GM18505 (cell line): ENCODE results near the gene NXPH1.

Experiments
- ATAC-seq: cut with Tn5 transposase; IDR thresholded peaks from one replicate; pipeline ENCODE4 v1.9.1; 2021; ENCODE audit not compliant: unreplicated experiment
- POLR2A ChIP-seq: IDR thresholded peaks from 4 replicates; pipeline ENCODE4 v1.6.1; 2011; ENCODE audit warnings: borderline replicate concordance; ENCODE audit not compliant: insufficient read depth, insufficient read length; ENCODE audit errors: extremely low read depth

NXPH1 gene

DNA sequence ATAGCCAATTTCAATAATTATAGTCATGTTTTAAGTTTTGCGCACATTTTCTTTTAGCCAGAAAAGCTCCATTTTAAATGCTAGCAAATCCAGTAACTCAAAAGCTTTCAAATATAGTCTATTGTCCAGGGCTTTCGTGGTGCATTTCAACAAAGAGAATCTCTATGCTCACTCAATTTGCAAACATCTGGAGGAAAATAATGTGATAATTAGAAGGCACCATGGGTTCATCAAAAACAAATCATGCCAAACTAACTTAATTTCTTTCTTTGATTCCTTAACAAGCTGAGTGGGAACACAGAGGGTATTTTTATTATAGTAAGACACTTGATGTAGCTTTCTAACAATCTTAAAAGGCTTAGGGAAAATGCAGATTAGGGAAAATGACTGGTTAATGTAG, 179.8 kb downstream of the NXPH1 start:
- no peak for ATAC-seq
- no peak for TF ChIP-seq POLR2A

DNA sequence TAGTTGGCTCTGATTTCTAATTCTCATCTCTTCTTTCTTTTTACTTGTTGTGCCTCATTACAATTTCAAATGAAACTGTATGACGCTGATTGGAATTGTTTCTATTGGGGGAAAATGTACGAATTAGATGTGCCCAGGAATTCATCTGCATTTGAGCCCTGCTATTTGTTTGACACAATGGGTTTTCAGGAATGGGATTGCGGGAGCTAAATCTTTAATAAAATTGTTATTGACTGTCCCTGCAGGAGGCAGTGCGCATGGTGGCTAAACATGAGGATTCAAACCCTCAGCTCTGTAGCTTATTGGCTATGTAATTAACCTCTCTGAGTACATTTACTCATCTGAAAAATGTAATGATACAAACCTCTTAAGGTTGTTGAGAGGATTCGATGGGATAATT, 181.6 kb downstream of the NXPH1 start:
- ATAC-seq = no peak
- no peak for TF ChIP-seq POLR2A

DNA sequence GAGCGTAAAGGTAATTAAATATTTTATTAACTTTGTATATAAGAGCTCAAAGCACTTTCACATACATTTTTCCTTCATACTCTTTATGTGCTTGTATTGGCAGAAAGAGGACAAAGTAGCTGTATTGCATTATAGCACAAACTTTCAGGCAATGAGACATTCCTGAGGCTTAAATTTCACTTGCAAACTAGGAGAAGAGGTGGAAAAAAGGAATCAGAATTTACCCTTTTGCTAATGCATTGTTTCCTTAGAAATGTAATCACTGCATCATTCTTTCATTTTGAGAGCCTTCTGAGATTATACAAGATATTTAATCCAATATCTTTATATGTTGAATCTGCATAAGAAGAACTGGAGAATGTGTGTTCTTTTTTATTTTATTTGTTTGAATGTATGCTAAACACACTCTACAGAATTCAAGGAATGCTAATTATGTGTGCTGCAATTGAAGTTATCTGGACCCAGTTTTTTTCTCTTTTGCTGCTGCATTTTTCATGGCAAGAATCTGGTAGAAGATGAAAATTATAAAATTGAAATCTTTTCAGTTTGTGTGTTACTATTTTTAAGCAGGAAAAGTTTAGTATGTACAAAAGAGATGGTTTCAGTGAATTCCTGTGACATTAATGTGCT, 185.1 kb downstream of the NXPH1 start:
- TF ChIP-seq POLR2A = no peak
- ATAC-seq = no peak

DNA sequence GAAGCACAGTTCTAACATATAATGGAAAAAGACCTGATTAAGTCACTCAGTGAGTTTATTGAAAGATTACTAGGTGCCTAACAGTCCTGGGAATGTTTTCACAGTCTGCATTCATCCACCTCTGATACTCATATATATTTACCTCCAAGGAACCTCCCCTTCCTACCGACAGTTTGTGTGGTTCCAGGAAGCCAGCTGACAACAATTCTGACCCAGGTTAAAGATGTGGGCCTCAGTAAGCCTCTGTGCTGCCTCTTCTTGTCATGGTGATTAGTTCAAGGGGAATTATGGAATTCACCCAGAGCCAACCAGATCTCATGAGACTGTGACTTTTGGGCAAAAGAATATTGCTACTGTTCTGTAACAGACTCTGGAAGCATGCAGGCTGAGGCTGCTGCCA, 186.8 kb downstream of the NXPH1 start:
- no peak for ATAC-seq

DNA sequence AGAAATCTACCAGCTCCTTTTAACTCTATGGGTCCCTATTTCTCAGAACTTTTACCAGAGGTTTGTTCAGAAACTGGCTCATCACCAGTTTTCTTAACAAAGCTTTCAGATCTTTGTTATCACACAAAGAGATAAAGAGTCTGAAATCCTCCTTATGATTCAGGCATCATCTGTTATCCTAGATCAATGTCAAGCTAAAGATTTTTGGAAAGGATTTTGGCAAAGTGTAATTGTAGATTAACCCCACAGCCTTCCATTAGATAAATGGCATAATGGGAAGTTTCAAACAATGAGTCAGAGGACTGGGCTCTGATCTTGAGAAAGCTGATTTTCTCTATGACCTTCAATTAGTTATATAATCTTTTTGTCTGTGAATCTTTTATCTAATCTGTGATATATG, 192.2 kb downstream of the NXPH1 start:
- TF ChIP-seq POLR2A = no peak
- no peak for ATAC-seq

More for the DNA sequence above, 186.8 kb downstream of the NXPH1 start:
- no peak for TF ChIP-seq POLR2A

DNA sequence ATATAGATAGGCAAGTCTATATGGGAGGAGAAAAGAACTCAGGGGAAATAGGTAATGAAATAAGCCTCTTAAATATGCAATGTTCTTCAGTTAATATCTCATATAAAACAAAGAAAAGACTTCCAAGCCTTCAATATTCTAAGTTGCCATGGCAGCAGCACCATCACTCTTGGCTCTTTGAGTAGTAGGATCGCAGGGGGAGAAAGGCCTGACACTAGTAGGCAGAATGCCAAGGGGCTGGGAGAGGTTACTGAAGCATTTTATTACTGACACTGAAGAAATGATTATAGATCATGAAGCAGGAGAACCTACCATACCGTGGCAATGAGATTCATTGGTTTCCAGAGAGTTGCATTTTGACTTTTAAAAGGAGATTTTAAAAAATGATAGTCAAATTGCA, 193.9 kb downstream of the NXPH1 start:
- TF ChIP-seq POLR2A = no peak
- ATAC-seq = no peak

DNA sequence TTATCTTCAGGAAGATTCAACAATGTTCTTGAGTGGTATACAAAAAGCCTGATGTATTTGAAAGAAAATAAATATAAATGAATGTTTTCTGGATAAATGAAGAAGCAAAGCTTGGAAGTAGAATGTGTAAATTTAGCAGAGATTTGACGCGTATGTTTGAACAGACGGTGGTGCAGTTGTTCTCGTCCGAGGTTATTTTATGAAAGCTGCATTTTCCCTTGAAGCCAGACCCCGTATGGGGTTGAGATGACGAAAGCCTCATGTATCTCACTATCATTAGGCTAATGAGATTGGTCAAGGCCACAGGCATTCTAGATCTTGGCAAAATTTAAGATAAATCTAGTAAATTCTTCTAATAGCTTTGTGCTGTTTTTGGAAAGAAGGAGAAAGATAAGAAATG, 195.2 kb downstream of the NXPH1 start:
- ATAC-seq = no peak
- no peak for TF ChIP-seq POLR2A

DNA sequence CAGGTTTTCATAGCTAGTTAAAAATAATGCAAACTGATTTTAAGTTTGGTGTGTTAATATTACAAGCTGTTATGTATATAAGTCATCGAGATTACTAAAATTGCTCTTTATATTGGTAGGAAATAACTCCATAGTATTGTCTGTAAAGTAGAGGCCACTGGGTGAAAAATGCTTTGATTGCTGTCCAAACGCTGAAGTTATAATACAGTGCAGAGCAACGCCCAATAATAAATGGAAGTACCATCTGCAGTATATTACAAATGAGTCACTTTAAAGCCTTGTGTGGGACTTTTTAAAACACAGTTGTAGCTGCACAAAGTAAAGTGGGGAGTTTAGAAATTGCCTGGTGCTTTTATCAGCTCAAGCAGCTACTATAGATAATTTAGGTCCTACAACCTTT, 196.1 kb downstream of the NXPH1 start:
- ATAC-seq = no peak
- TF ChIP-seq POLR2A = no peak

DNA sequence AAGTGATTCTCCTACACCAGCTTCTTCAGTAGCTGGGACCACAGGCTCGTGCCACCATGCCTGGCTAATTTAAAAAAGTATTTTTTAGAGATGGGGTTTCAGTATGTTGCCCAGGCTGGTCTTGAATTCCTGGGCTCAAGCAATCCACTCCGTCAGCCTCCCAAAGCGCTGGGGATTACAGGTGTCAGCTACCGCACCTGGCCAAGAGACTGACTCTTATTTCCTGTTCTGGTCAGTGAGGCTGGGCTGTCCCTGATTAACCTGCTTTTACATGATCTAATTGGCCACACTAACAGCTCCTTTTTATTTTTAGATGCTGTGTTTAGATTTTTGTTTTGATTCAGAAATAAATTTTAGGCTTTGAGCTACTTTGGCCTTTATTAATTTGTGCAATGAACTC, 203.9 kb downstream of the NXPH1 start:
- ATAC-seq = no peak
- TF ChIP-seq POLR2A = no peak

DNA sequence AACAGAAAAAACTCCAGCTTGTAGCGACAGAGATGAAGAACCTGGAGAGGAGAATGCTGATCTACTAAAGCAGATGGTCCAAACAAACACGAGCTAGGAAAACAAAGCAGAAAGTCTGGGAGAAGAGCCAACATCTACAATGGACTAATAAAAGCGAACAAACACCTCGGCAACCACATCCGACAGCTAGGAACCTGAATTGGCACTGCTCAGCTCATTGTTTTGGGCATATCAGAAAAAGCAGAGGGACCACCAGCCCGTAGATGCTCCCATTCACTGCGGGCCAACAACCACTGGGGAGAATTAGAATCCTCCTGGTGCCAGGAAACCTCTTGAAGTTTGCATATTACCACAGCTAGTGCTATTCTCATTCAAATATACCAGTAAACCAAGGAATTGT, 204.7 kb downstream of the NXPH1 start:
- no peak for ATAC-seq
- TF ChIP-seq POLR2A = no peak

DNA sequence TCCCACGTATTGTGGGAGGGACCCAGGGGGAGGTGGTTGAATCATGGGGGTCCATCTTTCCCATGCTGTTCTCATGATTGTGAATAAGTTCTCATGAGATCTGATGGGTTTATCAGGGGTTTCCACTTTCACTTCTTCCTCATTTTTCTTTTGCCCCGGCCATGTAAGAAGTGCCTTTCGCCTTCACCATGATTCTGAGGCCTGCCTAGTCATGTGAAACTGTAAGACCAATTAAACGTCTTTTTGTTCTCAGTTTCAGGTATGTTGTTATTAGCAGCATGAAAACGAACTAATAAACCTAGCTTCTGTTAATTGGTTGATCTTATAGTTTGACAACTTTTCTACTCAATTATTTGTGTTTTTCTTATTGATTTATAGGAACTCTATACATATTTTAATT, 206.3 kb downstream of the NXPH1 start:
- no peak for TF ChIP-seq POLR2A
- no peak for ATAC-seq

DNA sequence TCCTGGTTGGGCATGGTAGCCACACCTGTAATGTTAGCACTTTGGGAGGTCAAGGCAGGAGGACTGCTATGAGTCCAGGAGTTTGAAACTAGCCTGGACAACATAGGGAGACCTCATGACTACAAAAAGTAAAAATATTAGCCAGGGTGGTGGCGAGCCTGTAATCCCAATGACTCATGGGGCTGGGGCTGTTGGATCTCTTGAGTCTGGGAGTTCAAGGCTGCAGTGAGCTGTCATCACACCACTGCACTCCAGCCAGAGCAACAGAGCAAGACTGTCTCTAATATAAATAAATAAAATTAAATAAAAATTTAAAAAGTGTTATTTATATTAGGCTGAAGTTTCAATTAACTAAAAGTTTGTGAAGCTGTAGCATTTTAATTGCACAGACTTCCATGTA, 207.3 kb downstream of the NXPH1 start:
- no peak for ATAC-seq
- TF ChIP-seq POLR2A = no peak

DNA sequence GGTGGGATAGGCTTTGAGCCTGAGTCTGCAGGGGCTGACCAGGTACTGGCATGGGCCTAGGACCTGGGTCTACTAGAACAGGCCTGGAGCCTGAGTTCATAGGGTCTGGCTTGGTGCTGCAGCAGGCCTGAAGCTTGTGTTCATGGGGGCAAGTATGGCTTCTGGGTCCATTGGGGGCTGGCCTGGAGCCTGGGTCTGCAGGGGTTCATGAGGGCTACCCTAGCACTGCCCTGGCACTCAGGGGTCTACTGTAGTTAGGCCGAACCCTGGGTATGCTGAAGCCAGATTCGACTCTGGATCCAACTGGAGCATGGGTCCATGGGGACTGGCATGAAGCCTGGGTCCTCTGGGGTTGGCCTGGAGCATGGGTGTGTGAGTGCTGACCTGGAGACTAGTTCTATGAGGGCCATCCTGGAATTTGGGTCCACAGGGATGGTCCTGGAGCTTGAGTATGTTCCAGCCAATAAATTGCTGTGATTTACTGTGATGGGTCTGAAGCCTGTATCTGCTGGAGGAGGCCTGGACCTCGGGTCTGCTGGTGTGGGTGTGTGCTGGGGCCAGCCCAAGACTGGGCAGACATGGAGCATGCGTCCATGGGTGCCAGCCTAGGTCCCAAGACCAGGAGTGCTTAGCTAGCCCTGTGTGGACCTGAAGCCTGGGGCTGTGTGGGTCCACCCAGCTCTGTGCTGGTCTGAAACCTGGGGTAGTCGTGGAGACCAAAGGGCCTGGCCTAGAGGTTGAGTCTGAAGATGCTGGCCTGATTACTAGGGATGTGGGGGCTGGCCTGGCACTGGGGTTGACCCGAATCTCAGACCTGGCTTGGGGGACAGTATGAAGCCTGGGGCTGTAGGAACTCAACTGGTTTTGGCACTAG, 235.5 kb downstream of the NXPH1 start:
- no peak for ATAC-seq
- TF ChIP-seq POLR2A = no peak

DNA sequence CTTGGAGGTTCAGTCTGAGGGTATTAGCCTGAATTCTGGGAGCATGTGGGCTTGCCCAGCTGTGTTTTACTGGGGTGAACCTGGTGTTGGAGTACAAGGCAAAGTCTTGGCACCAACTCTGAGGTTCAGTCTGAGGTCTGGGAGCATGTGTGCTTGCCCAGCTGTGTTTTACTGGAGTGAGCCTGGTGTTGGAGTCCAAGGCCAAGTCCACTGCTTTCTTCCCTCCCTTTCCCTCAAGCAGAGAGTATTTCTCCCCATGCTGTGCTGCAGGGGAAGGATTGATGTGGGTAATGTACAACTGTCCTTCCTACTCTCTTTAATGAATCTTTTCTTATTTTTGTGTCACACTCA, 236.1 kb downstream of the NXPH1 start:
- no peak for TF ChIP-seq POLR2A
- ATAC-seq = no peak

DNA sequence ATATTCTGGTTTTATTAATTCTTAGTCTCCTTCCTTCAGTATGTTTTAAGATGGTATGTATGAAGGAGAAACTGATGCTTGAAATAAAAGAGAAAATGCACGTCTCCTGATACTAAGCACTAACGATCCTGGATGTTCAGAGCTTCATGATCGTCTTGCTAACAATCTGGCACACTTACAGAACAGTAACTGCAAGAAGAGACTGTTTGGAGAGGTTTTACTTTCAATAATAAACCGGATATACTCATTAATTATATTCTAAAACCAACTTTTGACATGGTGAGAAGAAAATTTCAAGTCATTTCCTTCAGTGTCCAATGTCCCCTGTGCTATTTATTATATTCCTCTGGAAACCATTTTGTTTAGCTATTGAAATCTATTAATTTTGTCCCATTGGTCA, 251.0 kb downstream of the NXPH1 start:
- ATAC-seq = no peak

DNA sequence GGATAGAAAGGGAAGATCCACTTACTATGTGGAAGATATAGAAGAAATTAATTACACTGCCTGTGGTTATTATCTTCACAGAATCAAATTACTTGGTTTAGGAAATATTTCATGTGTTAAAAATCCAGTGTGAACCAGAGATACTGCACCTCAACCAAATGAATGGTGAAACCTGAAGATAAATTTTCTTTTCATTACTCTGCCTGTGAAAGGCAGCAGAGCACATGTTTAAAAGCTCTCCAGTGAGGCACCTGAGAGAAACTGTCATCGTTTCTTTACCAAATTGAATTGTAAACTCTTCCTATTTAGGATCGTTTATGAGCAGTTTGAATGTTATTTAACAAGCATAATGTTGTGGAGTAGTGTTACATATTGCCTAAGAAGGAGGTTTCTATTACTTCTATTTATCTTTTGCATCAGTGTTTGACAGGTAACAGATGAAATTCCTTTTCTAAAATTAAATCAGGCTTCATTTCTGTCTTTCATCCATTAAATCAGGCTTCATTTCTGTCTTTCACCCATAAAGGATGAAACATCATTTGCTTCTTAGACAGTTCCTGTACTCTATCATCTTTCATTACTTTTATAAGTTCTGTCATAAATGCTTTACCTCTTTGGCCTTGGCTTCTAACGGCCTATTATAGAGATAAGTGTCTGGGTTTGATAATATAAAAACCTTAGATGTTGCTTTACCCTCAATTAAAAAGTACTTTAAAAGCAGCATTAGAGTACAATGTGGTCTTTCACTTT, 266.6 kb downstream of the NXPH1 start:
- TF ChIP-seq POLR2A = no peak
- ATAC-seq = no peak

More for the DNA sequence above, 251.0 kb downstream of the NXPH1 start:
- no peak for TF ChIP-seq POLR2A
